ENCODE measurements around the gene HSD17B3.

The HSD17B3 gene

DNA sequence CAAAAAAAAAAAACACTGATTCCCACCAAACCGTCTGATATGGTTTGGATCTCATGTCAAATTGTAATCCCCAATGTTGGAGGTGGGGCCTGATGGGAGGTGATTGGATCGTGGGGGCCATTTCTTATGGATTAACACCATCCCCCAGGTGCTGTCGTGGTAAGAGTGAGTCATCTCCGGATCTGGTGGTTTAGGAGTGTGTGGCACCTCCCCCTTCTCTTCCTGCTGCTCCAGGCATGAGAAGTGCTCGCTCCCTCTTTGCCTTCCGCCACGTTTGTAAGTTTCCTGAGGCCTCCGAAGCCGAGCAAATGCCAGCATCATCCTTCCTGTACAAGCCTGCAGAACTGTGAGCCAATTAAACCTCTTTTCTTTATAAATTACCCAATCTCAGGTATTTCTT lies 45.2 kb downstream of the HSD17B3 start:
- no peaks in the 10 kb centered on the region for H3K9me2 ChIP-seq (replicated peaks; ENCODE audit: low read depth, low read length)
- H3K4me1 ChIP-seq (ENCODE audit: insufficient read depth, low read length, poor library complexity, severe bottlenecking), result no peaks in the 10 kb centered on the region
- peaks cover 24% of the 10 kb centered on the region for H3K27me3 ChIP-seq (ENCODE audit: insufficient read depth, low read length, poor library complexity, severe bottlenecking)
- no peaks in the 10 kb centered on the region for H3K36me3 ChIP-seq (ENCODE audit: insufficient read depth, low read length)
- no peak overlapping the region for H2AFZ ChIP-seq (ENCODE audit: low read length)
- no peak for TF ChIP-seq CTCF (conservative IDR thresholded peaks at IDR 0.05; ENCODE audit: low read length)
- TF ChIP-seq EZH2phosphoT487 (IDR thresholded peaks at IDR 0.05; ENCODE audit: borderline replicate concordance), result no peak
- no peak overlapping the region for H3K9ac ChIP-seq (ENCODE audit: low read depth, low read length, poor library complexity, severe bottlenecking)
- no peaks in the 10 kb centered on the region for H3K79me2 ChIP-seq (ENCODE audit: insufficient read depth, low read length)
- H4K20me1 ChIP-seq (ENCODE audit: insufficient read depth, low read length, poor library complexity, severe bottlenecking), result no peaks in the 10 kb centered on the region
- H3K9me3 ChIP-seq (ENCODE audit: insufficient read depth, low read depth, low read length), result no peaks in the 10 kb centered on the region
- no peaks in the 10 kb centered on the region for H3F3A ChIP-seq (ENCODE audit: low read depth)
- no peak overlapping the region for H3K4me2 ChIP-seq (ENCODE audit: low read depth, low read length, poor library complexity, severe bottlenecking)
- H3K4me3 ChIP-seq (ENCODE audit: low read length, poor library complexity, severe bottlenecking), result no peak overlapping the region

DNA sequence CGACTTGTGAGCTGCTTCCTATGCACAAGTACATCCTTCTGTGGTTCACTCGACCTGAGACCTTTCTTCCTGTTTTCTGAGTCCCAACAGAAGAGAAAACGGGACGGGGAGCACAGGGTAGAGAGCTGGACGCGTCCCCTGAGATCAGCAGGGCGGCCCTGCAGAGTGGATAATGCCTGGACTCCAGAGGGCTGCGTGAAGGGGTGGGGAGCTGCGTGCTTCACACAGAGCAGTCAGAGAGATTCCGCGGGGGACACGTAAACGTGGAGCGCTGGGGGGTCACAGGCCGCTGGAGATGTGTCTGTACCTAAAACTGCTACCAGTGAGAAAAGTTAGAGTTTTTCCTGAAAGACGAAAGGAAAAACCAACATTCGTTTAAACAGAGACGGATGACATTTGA lies 46.3 kb downstream of the HSD17B3 start:
- Histone ChIP-seq H3K9me3 (ENCODE audit: insufficient read depth, low read depth, low read length) (no peaks in the 10 kb centered on the region), H3K4me2 (ENCODE audit: low read depth, low read length, poor library complexity, severe bottlenecking) (no peak overlapping the region), H3F3A (ENCODE audit: low read depth) (no peaks in the 10 kb centered on the region), H3K9ac (ENCODE audit: low read depth, low read length, poor library complexity, severe bottlenecking) (no peak overlapping the region), H2AFZ (ENCODE audit: low read length) (no peak overlapping the region), H3K4me1 (ENCODE audit: insufficient read depth, low read length, poor library complexity, severe bottlenecking) (no peaks in the 10 kb centered on the region), H3K27me3 (ENCODE audit: insufficient read depth, low read length, poor library complexity, severe bottlenecking) (peaks cover 35% of the 10 kb centered on the region), H4K20me1 (ENCODE audit: insufficient read depth, low read length, poor library complexity, severe bottlenecking) (no peaks in the 10 kb centered on the region), H3K36me3 (ENCODE audit: insufficient read depth, low read length) (no peaks in the 10 kb centered on the region), H3K79me2 (ENCODE audit: insufficient read depth, low read length) (no peaks in the 10 kb centered on the region), H3K4me3 (ENCODE audit: low read length, poor library complexity, severe bottlenecking) (no peak overlapping the region), H3K9me2 (replicated peaks; ENCODE audit: low read depth, low read length) (no peaks in the 10 kb centered on the region)
- TF ChIP-seq EZH2phosphoT487 (IDR thresholded peaks at IDR 0.05; ENCODE audit: borderline replicate concordance) (no peak), CTCF (conservative IDR thresholded peaks at IDR 0.05; ENCODE audit: low read length) (no peak)

- Histone ChIP-seq H3K4me2 (ENCODE audit: low read depth, low read length, poor library complexity, severe bottlenecking) (no peak overlapping the region), H3K79me2 (ENCODE audit: insufficient read depth, low read length) (no peaks in the 10 kb centered on the region), H3K4me3 (ENCODE audit: low read length, poor library complexity, severe bottlenecking) (no peak overlapping the region), H3F3A (ENCODE audit: low read depth) (no peaks in the 10 kb centered on the region), H2AFZ (ENCODE audit: low read length) (no peak overlapping the region), H3K4me1 (ENCODE audit: insufficient read depth, low read length, poor library complexity, severe bottlenecking) (no peaks in the 10 kb centered on the region), H3K36me3 (ENCODE audit: insufficient read depth, low read length) (no peaks in the 10 kb centered on the region), H3K9me2 (replicated peaks; ENCODE audit: low read depth, low read length) (no peaks in the 10 kb centered on the region), H4K20me1 (ENCODE audit: insufficient read depth, low read length, poor library complexity, severe bottlenecking) (no peaks in the 10 kb centered on the region), H3K27me3 (ENCODE audit: insufficient read depth, low read length, poor library complexity, severe bottlenecking) (peaks cover 58% of the 10 kb centered on the region), H3K9me3 (ENCODE audit: insufficient read depth, low read depth, low read length) (no peaks in the 10 kb centered on the region), H3K9ac (ENCODE audit: low read depth, low read length, poor library complexity, severe bottlenecking) (no peak overlapping the region)
- TF ChIP-seq EZH2phosphoT487 (IDR thresholded peaks at IDR 0.05; ENCODE audit: borderline replicate concordance), result no peak
- TF ChIP-seq CTCF (conservative IDR thresholded peaks at IDR 0.05; ENCODE audit: low read length), result no peak
Measured at GRCh38 chr9:96253059-96253696, 48.8 kb downstream of the HSD17B3 start.
